Measurements from ENCODE around the gene CCDC197.

The CCDC197 gene

GRCh38 chr14:94001501-94002396 is 4.6 kb downstream of the CCDC197 start:
- peak; percentile 52 for DNase-seq

- DNase-seq: no peak
Measured at GRCh38 chr14:94003397-94003796, 6.3 kb downstream of the CCDC197 start.

- no peak for DNase-seq
Measured at GRCh38 chr14:94004015-94004414, 6.9 kb downstream of the CCDC197 start.

GRCh38 chr14:94005324-94006073 is 8.4 kb downstream of the CCDC197 start:
- no peak for DNase-seq

GRCh38 chr14:94008234-94008633 is 11.1 kb downstream of the CCDC197 start:
- DNase-seq: no peak

GRCh38 chr14:94009767-94010166 is 12.7 kb downstream of the CCDC197 start:
- DNase-seq: no peak

GRCh38 chr14:94010625-94011024 is 13.5 kb downstream of the CCDC197 start:
- no peak for DNase-seq

GRCh38 chr14:94011795-94012194 is 14.7 kb downstream of the CCDC197 start:
- no peak for DNase-seq

GRCh38 chr14:94014382-94014781 is 17.3 kb downstream of the CCDC197 start:
- no peak for DNase-seq

GRCh38 chr14:94015223-94015622 is 18.1 kb downstream of the CCDC197 start:
- no peak for DNase-seq

GRCh38 chr14:94016446-94016976 is 19.4 kb downstream of the CCDC197 start:
- DNase-seq: no peak

GRCh38 chr14:94018308-94018707 is 21.2 kb downstream of the CCDC197 start:
- DNase-seq: no peak

- no peak for DNase-seq
Measured at GRCh38 chr14:94019329-94019728, 22.2 kb downstream of the CCDC197 start.

GRCh38 chr14:94020267-94020666 is 23.2 kb downstream of the CCDC197 start:
- DNase-seq: no peak

- DNase-seq: no peak
Measured at GRCh38 chr14:94021001-94021400, 23.9 kb downstream of the CCDC197 start.

GRCh38 chr14:94021416-94022157 is 24.5 kb downstream of the CCDC197 start:
- no peak for DNase-seq

- no peak for DNase-seq
Measured at GRCh38 chr14:94022532-94023411, 25.7 kb downstream of the CCDC197 start.

- no peak for DNase-seq
Measured at GRCh38 chr14:94024549-94024948, 27.4 kb downstream of the CCDC197 start.

- no peak for DNase-seq
Measured at GRCh38 chr14:94025720-94026119, 28.6 kb downstream of the CCDC197 start.

GRCh38 chr14:94026173-94026888 is 29.2 kb downstream of the CCDC197 start, which contains the start of gene OTUB2:
TSS of gene OTUB2 (plus strand) at chr14:94026340. CDS start at chr14:94026538, 198 bp downstream.
- peak; percentile 96 for DNase-seq

- no peak for DNase-seq
Measured at GRCh38 chr14:94026889-94027469, 29.9 kb downstream of the CCDC197 start.

Data from GDM1 (cell line).